IPS-18c (cell line): Measurements from ENCODE around the gene TUBGCP3.

Source experiments
- H3K4me3 ChIP-seq: 2 replicates; pipeline ENCODE4 v1.7.0; 2013; ENCODE audit warnings: low read depth, mild to moderate bottlenecking, low read length, moderate library complexity; ENCODE audit not compliant: insufficient read depth
- H3K9me3 ChIP-seq: one replicate; pipeline ENCODE4 v1.6.1; 2013; ENCODE audit warnings: mild to moderate bottlenecking, low read length, moderate library complexity; ENCODE audit not compliant: control insufficient read depth, insufficient read depth

Gene TUBGCP3

DNA sequence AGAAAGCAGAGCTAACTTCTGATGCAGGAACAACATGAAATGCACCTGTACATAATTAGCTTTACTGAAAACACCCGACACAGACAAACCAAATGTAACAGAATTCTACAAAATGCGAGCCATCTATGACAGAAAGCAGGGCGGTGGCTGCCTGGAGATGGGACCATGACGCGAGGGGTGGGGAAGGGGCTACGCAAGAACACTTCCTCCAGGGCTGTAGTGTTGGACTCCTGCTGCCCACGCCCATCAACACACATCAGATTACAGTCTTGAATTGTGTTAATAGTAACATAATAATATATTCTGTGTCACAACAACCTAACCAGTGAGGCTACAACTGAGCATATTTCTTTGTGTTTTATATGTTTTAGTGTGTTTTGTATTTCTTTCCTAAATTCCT is 108.6 kb downstream of the TUBGCP3 start:
- no peak overlapping the region for H3K4me3 ChIP-seq
- H3K9me3 ChIP-seq, result no peaks in the 10 kb centered on the region

DNA sequence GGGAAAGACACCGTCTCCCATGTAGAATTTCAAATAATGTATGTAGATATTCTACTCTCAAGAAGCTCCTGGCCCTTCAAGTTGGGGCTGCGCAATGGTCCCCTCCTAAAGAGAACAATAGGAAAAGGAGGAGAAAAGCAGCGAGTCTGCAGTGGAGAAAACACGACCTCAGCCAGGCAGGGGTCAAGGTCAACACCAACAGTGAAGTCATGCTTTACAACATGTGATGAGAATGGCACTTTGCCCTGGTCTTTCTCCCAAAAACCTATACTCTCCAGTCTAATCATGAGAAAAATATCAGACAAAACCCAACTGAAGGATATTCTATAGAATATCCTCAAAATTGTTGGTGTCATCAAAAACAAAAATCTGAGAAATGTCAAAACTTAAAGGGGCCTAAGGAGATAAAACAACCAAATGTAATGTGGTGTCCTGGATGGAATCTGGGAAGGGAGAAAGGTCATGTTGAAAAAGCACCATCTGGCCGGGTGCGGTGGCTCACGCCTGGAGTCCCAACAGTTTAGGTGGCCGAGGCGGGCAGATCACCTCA is 110.8 kb downstream of the TUBGCP3 start:
- Histone ChIP-seq H3K4me3 (no peak overlapping the region), H3K9me3 (no peaks in the 10 kb centered on the region)

DNA sequence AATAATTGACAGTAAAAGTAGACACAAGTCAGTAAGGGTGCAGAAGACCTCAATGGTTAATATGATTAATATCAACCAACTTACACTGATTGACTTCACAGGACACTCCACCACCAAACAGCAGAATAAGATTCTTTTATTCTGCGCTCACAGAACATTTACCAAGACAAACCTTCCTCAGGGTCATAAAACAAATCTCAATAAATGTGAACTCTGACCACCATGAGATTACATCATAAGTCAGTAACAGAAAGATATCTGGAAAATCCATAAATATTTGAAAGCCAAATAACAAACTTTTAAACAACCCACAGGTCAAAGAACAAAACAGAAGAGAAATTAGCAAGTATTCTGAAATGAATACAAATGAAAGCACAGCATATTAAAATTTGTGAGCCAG is 112.1 kb downstream of the TUBGCP3 start:
- Histone ChIP-seq H3K4me3 (no peak overlapping the region), H3K9me3 (no peaks in the 10 kb centered on the region)

DNA sequence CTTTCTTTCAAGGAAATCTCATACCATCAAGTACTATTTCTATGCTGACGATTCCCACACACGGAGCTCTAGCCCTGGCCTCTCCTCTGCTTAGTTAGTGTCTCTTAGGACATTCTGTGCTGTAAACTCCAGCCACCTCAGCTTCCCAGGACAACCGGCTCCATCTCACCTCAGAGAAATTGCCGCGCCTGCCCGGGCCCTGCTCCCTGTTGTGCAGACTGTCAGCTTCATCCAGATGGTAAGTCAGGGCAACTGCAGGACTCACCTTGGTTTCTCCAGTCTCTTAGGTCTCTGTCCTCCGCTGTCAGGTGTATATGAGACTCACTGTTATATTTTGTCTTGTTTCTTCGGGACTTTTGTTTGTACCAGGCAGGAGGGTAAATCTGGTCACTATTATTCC is 113.1 kb downstream of the TUBGCP3 start:
- no peak overlapping the region for H3K4me3 ChIP-seq

DNA sequence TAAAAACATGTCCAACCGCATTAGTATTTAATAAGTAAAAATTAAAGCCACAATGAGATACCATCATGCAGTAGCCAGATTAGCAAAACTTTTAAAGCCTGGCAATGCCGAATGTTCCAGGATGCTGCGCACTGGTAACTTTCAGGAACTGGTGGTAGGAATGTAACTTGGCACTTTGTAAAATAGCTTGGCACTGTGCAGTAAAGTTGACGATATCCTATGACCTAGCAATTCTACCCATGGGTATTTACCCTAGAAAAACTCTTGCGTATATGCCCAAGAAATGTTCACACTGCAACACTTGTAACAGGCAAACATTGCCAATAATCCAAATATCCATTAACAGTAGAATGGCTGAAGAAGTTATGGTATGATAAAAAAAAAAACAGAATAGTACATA is 114.1 kb downstream of the TUBGCP3 start:
- H3K9me3 ChIP-seq, result no peaks in the 10 kb centered on the region
- no peak overlapping the region for H3K4me3 ChIP-seq

More for the DNA sequence above, 113.1 kb downstream of the TUBGCP3 start:
- no peaks in the 10 kb centered on the region for H3K9me3 ChIP-seq

DNA sequence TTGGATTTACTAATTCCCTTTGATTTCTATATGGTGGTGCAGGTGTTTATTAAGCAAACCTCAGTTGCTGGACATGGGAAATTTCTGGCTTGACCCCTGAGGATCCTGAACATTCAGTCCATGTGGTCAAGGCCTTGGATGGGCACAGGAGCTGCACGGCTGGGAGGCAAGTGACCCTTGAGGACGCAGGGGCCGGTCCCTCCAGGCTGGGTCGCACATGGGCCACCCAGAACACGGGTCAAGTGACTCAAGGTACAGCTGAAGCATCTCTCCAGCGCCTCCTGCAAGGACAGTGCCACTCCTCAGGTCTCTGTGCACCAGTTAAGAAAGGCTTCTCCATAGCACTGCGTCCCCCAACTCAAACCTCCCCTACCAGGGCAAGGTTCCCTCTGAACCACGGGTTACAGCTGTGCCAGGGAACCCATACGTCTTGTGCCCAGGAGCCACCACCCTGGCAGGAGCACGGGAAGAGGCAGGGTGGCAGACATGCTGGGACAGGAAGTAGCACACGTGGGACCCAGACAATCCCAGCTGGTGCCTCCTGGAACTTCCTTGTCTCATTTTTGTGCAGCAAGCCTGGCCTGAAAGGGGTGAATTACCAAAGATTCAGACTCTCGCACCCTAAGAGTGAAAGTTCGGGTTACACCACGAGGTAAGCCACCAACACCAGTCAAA is 118.7 kb downstream of the TUBGCP3 start:
- Histone ChIP-seq H3K9me3 (no peaks in the 10 kb centered on the region), H3K4me3 (no peak overlapping the region)

DNA sequence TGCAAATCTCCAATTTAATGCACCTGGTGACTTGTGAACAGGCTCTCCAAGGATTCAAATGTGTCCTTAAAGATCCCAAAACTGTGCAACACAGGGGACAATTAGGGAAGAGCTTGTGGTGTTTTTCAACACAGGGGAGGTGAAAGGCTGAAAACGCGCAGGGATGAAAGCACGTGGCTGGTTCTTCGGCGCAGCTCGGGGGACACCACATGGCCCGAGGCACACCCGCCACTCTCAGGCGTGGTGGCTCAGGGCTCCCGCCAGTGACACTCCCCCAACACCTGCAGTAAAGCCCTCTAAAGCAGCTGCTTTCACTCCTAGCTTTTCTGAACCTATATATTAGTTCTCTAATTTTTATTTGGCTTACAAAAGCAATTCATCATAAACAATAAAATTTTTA is 119.9 kb downstream of the TUBGCP3 start:
- Histone ChIP-seq H3K4me3 (no peak overlapping the region), H3K9me3 (no peaks in the 10 kb centered on the region)

DNA sequence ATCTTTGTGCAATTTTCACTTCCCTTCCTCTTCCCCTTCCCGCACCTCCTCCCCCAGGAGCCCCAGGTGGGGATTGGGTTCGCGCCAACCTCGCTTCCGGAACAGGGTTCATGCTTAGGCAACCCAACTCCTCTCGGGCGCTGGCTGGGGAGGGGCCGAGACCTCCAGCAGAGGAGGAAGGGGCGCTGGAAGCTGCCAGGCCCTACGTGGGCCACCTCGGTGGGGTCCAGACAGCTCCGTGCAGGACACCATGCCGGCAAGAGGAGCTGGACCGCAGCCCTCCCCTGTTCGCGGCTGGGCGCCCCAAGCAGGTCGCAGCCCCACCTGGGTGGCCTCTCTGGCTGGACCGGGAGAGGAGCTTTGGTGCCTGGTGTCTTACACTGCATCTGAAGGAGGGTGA is 120.7 kb downstream of the TUBGCP3 start:
- no peaks in the 10 kb centered on the region for H3K9me3 ChIP-seq
- no peak overlapping the region for H3K4me3 ChIP-seq

DNA sequence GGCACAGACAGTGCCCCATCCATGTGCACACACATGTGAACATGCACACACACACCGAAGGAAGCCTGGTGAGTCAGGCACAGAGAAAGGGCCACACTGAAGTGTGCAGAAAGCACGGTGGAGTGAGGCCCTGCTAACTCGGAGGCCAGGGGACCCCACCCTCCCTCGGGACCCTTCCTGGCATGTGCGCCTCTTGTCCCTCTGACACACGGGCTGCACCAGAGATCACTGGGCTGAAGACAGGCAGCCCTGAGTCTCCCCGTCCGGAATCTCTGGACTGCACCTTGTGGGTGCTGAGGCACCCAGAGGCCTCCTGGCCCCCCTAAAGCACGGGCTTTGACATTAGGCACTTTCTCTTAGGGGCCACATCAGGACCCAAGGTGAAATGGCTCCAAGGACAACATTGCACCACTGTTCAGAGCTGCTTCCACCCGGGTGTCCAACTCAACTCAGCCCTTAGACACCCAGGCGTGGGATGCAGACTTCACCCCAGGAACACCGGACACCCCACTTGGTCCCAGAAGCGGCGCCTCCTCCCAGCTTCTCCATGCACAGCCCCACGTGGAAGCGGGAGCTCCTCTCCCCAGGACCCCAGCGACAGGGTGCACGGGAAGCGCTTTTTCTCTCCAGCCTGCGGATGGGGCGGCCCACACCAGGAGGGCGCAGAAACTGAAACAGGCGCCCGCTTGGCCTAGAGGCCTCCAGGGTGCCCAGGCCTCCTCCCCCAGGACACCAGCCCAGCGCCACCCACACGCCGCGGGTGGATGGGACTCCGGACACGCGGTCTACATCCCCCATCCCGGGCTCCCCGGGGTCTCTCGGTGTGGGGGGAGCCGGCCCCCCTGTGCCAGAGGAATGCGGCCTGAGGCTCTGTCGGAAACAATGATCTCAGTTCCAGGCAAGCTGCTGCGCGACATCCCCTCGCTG is 121.6 kb downstream of the TUBGCP3 start:
- H3K9me3 ChIP-seq, result no peaks in the 10 kb centered on the region
- H3K4me3 ChIP-seq, result no peak overlapping the region

DNA sequence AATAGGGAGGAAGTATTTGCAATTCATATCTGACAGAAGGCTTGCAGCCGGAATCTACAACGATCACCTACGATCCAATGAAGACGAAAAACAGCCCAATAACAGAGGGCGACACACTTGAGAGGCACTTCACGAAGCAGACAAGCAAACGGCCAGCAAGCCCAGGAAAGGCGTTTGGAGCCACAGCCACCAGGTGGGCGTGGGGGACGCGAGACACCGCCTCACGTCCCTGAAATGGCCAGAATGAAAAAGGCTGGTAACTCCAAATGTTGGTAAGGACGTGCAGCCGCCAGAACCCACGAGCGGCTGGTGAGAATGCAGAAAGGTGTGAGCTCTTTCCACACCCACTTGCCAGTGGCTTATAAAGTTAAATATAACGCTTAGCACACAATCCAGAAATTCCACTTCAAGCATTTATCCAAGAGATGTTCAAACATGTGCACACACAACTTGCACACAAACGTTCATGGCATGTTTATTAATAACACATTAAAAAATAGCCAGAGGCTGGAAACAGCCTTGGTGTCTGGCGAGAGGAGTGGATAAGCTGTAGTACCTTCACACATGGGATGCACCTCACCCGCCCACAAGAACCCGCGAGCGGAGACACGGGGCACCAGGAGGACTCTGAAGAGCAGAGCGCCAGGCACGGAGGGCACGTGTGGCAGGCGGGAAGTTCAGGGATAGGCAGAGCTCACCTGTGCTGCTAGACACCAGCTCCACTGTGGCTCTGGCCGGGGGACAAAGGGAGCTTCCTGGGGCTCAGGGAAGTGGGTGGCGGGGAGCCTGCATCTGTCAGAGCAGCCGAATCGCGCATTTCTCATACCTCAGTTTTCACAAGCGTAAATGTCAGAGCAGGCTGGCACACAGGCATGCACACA is 122.5 kb downstream of the TUBGCP3 start:
- H3K4me3 ChIP-seq, result no peak overlapping the region
- no peaks in the 10 kb centered on the region for H3K9me3 ChIP-seq

DNA sequence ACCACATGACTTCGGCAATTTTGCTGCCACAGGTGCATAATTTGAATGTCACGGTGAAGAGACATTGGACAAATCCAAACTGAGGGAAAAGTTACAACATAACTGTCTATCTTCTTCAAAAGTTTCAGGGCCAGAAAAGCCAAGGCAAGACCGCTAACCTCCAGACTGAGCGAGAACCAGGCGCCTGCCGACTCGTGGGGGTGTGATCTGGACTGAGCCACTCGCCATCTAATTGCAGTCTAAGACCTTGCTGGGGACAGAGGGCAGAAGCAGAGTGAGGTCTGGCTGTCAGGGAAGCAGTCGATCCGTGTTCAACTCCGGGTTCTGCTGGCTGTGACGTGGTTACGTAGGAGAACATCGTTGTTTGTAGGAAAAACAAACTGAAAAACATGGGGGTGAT is 123.2 kb downstream of the TUBGCP3 start:
- Histone ChIP-seq H3K9me3 (no peaks in the 10 kb centered on the region), H3K4me3 (no peak overlapping the region)

DNA sequence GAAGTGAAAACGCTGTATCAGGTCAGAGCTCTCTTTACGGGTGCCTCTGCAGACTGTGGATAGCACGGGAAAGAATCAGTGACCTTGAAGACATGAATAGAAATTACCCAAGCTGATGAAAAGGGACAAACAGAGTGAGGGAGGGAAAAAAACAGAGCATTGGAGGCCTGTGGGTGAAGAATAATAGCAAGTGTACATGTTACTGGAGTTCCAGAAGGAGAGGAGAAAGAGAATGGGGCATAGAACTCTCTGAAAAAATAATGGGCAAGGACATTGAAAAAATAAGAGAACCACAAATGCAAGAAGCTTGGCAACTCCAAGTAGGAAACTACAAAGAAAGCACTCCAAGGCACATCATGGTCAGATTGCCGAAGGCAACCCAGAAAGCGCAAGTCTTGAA is 125.5 kb downstream of the TUBGCP3 start:
- no peak overlapping the region for H3K4me3 ChIP-seq
- H3K9me3 ChIP-seq, result no peaks in the 10 kb centered on the region

DNA sequence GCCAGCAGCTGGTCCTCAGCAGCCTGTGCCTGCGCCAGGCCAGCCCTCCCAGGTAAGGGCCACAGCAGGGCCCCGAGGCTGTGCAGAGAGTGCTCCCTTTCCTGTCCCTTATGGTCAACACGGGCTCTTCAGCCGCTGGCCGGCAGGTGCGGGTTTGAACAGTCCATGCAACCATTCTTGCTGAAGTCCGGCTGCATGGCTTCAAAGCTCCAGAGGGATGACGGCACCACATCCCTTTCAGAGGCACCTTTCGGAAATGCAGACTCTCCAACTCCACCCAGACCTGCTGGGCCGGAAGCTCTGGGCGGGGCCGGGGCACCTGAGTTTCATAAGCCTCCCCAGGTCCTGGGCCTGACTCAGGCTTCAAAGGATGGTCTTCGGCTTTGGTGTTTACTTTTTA is 130.5 kb downstream of the TUBGCP3 start:
- Histone ChIP-seq H3K9me3 (no peaks in the 10 kb centered on the region), H3K4me3 (no peak overlapping the region)

DNA sequence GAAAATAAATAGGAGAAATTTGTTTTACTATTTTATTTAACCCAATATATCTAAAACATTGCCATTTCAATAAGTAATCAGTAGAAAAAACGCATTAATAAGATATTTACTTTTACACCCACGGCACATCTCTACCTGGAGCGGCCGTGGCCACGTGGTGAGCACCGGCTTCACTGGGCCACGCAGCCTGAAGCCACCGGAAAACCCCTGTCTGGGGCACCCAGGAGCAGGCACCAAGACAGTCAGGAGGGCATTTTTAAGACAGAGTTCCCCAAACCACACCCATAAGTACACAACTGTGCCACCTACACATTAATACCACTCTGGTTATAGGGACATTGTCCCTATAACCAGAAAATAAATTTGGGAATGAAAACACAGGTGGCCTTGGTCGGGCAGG is 130.9 kb downstream of the TUBGCP3 start:
- Histone ChIP-seq H3K9me3 (no peaks in the 10 kb centered on the region), H3K4me3 (no peak overlapping the region)

DNA sequence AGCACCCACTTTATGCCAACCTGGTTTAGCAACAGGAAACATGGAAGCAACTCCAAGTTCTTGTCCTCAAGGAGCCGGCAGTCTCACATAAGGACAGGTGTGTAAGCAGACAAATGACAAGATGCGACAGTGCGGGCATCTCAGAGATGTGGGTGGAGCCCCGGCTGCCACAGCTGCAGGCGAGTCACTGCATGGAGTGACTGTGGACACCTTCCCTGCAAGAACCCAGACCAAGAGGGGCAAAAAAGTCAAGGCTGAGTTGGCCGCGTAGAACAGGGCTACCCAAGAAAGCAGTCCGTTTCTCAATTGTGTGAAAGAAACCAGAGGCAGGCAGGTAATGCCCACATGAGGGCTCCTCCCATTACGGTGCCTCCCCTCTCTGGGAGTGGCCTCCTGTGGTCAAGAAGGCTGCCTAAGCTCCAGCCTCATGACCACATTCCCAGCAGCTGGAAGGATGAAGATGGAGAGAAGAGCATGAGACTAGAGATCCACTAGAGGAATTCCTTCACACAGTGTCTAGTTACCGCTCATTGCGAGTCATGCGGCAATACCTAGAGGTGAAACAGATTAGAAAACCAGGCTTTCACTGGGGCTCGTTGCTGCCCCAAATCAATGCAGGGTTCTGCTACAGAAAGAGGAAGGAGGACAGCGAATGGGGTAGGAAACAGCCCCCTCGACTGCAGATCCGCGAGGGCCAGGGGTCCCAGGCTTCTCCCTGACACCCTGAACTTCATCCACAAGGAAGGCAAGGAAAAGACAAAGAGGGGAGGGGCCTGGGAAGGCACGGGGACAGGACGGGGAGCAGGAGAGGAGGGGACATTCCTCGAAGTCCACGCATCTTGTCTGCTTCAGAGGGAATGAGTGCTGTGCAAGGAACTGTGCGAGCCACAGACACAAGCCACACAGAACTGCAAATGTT is 131.6 kb downstream of the TUBGCP3 start:
- Histone ChIP-seq H3K4me3 (no peak overlapping the region), H3K9me3 (no peaks in the 10 kb centered on the region)

DNA sequence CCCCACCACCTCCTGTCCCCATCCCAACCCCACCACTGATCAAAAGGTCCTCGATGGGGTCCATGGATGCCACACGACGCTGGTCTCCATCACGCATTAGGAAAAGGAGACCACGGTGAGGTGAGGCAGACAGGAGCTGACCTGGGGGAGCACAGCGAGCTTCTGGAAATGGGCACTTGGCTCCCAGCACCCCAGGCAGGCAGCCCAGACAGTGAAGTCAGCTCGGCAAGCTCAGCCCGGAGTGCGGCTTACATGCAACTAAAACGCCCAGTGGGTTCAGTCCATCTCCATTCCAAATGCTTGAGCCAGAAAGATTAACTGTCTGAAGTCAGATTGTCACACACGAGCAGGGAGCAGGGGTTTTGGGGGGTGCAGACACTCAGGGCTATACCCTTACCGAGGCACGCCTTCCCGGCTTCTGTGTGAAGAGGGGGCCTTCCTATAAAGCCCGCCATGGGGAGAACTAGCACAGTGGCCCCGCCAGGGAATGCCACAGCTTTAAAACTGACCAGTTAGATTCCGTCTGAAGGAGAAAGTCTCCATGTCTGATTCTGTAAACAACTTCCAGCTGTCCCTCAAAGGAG is 132.4 kb downstream of the TUBGCP3 start:
- no peak overlapping the region for H3K4me3 ChIP-seq
- H3K9me3 ChIP-seq, result no peaks in the 10 kb centered on the region
